ENCODE measurements around the gene THAP7. TPM values are rescaled to one million over a fixed set of nuclear protein-coding genes. Genes with fewer than 3 reads are reported as not detected.

Gene THAP7
- total and polyA plus RNA-seq, 9 of the 15 experiments (the other 6 are each of a cell fraction or from before 2014, with no cell fraction given): 7.9 to 263 (median 84.1) TPM

- TF ChIP-seq POLR2AphosphoS5 (IDR thresholded peaks at IDR 0.05; ENCODE audit: control insufficient read depth, insufficient read depth, low read depth, low read length) (no peak), CCAR2 (IDR thresholded peaks at IDR 0.05; ENCODE audit: low read depth, low read length) (no peak), KHSRP (IDR thresholded peaks at IDR 0.05) (no peak), TCF15 (CRISPR knock-in tag; IDR thresholded peaks at IDR 0.05) (peak; percentile 21; the same call in 1 of the 2 replicates), CHD7 (IDR thresholded peaks at IDR 0.05; ENCODE audit: low read depth, low read length) (peak; percentile 12), ZNF639 (CRISPR knock-in tag; conservative IDR thresholded peaks at IDR 0.05 in 1 of 2, IDR thresholded peaks at IDR 0.05 in 1 of 2) (no peak), SAP30 (IDR thresholded peaks at IDR 0.05; ENCODE audit: borderline replicate concordance, insufficient read depth, low read depth, low read length, poor library complexity, severe bottlenecking) (peak; percentile 72), ZNF347 (CRISPR knock-in tag; IDR thresholded peaks at IDR 0.05; ENCODE audit: low read depth) (0 out of 2 replicates have a peak, but pooled peaks have one; percentile 17), E2F3 (CRISPR knock-in tag; IDR thresholded peaks at IDR 0.05) (peak; percentile 60; the same call in 1 of the 2 replicates), ZNF133 (CRISPR knock-in tag; IDR thresholded peaks at IDR 0.05) (peak; percentile 44), ZBTB26 (CRISPR knock-in tag; IDR thresholded peaks at IDR 0.05) (peak; percentile 3; the same call in 1 of the 2 replicates), ESRRA (IDR thresholded peaks at IDR 0.05; ENCODE audit: borderline replicate concordance, low read depth) (no peak)
These were observed 824 bp downstream of the THAP7 start (continued) for GRCh38 chr22:21000987-21001600.
